MCF 10A (cell line): Measurements from ENCODE around the gene TOR3A. TPM values are rescaled to one million over a fixed set of nuclear protein-coding genes. Genes with fewer than 3 reads are reported as not detected.

Source experiments
- BruUV-seq: library from RNA; stranded (reverse); fragments of 400-500 nt; replicated peaks from 2 replicates; lab custom pipeline; 2021; lab: Mats Ljungman, UMichigan
- CTCF ChIA-PET: fragments of 300-600 bp; sonication (Branson Sonifier 250); formaldehyde crosslinking; extraction: SDS; loops from one replicate; lab custom pipeline; 2021; ENCODE audit warnings: antibody characterized with exemption, inconsistent platforms; lab: Yijun Ruan, JAX
- POLR2A ChIA-PET: fragments of 300-600, 350-650 bp; sonication (Branson Sonifier 250); formaldehyde crosslinking; extraction: SDS; loops from one replicate; lab custom pipeline; 2020; ENCODE audit warnings: antibody characterized with exemption, inconsistent platforms; lab: Yijun Ruan, JAX
- DNase-seq: peaks from one replicate; pipeline ENCODE4 v3.0.0-alpha.2; 2018; ENCODE audit not compliant: unreplicated experiment
- H3K27ac Mint-ChIP-seq: one replicate; pipeline ENCODE4 v1.8.0; 2022; ENCODE audit warnings: mild to moderate bottlenecking, low read depth, mixed read lengths; ENCODE audit not compliant: unreplicated experiment
- H3K27me3 Mint-ChIP-seq: one replicate; pipeline ENCODE4 v1.8.0; 2022; ENCODE audit warnings: mixed read lengths; ENCODE audit not compliant: insufficient read depth, unreplicated experiment
- H3K36me3 Mint-ChIP-seq: one replicate; pipeline ENCODE4 v1.8.0; 2022; ENCODE audit warnings: mild to moderate bottlenecking, moderate library complexity, mixed read lengths; ENCODE audit not compliant: insufficient read depth, unreplicated experiment
- H3K4me1 Mint-ChIP-seq: one replicate; pipeline ENCODE4 v1.8.0; 2022; ENCODE audit warnings: mixed read lengths; ENCODE audit not compliant: insufficient read depth, unreplicated experiment
- H3K4me3 Mint-ChIP-seq: one replicate; pipeline ENCODE4 v1.8.0; 2022; ENCODE audit warnings: mild to moderate bottlenecking, moderate library complexity, mixed read lengths; ENCODE audit not compliant: unreplicated experiment
- H3K9me3 Mint-ChIP-seq: one replicate; pipeline ENCODE4 v1.8.0; 2022; ENCODE audit warnings: mixed read lengths; ENCODE audit not compliant: unreplicated experiment
- CTCF ChIP-seq: fragments of 200-600 bp; IDR thresholded peaks from one replicate; pipeline ENCODE4 v1.8.0; 2022; ENCODE audit warnings: antibody characterized with exemption, mild to moderate bottlenecking; ENCODE audit not compliant: unreplicated experiment
- intact Hi-C: fragments of 100-400 bp; cut with micrococcal nuclease; formaldehyde crosslinking; loops from 2 replicates; pipeline ENCODE4 v1.14.1; 2022
- total RNA-seq: library from RNA; stranded (reverse); gene quantifications from 2 replicates; pipeline ENCODE4 v1.2.3, GENCODE V29; 2022

Gene TOR3A
- total RNA-seq, 1 experiment from 2014 or later = 31.3 TPM

DNA sequence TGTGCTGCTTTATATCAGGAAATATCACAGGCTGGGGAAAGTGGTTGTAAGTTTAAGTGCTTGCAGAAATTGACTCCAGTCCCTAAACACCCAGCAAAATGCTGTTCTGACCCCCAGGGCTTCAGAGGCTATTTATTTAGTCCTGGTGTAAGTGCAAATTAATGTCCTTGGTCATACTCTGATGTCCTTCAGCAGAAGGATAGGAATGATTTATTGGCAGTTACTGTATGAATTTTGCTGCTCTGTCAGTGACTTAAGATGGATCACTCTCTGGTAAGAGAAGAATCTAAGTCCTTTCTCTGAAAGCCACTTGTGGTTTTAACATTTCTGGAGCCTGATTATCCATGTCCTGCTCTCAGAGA is 34.3 kb upstream of the TOR3A start:
- no peaks in the 10 kb centered on the region for H3K27me3 Mint-ChIP-seq
- BruUV-seq = no TSS peak
- H3K4me1 Mint-ChIP-seq = peaks cover 12% of the 10 kb centered on the region
- CTCF ChIA-PET = interaction anchor here (0.6 to 1.3 kb wide), 2 partner anchors 31 to 167 kb away, joined by 3 to 4 read pairs; no protein-coding TSS in a partner anchor
- H3K36me3 Mint-ChIP-seq = peaks cover 4% of the 10 kb centered on the region
- TF ChIP-seq CTCF = no peak
- no peak overlapping the region for H3K27ac Mint-ChIP-seq
- DNase-seq = no peak
- no peaks in the 10 kb centered on the region for H3K9me3 Mint-ChIP-seq
- intact Hi-C loops = no loop called here
- H3K4me3 Mint-ChIP-seq = no peak overlapping the region
- POLR2A ChIA-PET = interaction anchor here (0.6 kb wide), 1 partner anchor 490 kb away, joined by 3 read pairs; no protein-coding TSS in a partner anchor

DNA sequence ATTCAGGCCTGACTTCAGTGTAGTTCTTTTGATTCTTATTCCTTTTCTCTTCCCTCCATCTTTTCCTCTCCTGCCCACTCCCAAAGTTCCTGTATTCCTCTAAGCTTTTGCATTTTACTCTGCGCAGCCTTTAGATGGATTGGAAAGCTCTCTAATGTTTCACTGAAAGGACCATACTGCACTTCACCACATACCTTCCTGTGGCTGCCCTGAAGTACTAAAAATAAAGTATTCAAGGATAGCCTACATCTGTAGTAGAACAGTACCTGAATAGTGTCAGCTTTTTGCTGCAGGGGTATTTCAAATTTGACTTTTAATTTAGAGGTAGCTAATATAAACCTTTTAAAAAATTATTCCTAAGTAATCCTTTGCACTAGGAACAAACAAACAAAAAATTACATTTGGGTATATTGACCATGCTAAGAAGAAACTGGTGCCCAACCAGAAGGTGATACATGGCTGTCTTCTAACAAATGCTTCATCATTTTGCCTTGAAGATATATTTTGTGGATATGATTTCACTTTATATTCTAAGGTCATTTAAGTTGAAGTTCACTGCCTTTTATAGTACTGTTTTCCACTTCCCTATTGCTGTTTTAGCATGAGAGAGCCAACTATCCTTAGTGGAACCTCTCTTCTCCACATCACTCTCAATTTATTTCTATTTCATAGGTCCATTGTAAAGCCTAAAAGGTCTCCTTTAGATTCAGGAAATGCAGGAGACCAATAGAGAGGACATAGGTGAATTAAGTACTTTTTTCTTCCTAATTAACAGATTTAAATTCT is 33.3 kb upstream of the TOR3A start:
- Mint-ChIP-seq H3K27ac (no peak overlapping the region), H3K4me1 (peaks cover 12% of the 10 kb centered on the region), H3K9me3 (no peaks in the 10 kb centered on the region), H3K36me3 (no peaks in the 10 kb centered on the region), H3K4me3 (no peak overlapping the region), H3K27me3 (no peaks in the 10 kb centered on the region)
- ChIA-PET POLR2A (no interaction called here), CTCF (interaction anchor here (0.6 to 1.3 kb wide), 3 partner anchors 21 to 166 kb away, joined by 3 to 4 read pairs (median 4); no protein-coding TSS in a partner anchor)
- no peak for DNase-seq
- intact Hi-C loops = no loop called here
- BruUV-seq = no TSS peak
- TF ChIP-seq CTCF = no peak

DNA sequence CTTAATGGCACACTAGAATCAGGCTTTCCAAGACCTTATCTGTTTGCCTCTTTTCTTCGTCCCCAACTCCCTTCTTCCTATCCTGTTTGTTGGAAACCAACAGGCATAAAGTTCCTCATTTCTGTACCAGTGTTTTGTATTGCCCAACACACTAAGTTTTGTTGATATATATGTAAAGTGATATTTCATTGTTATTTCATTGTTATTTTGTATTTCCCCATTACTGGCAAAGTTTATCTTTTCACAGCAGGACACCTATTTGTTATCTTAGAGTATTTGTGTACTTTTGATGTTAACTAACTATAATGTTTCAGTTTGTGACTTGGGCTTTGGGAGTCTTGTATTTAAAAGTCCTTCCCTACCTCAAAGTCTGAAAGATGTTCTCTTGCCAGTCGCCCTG is 29.1 kb upstream of the TOR3A start:
- no peaks in the 10 kb centered on the region for H3K27me3 Mint-ChIP-seq
- BruUV-seq = no TSS peak
- H3K4me1 Mint-ChIP-seq = no peaks in the 10 kb centered on the region
- DNase-seq = no peak
- POLR2A ChIA-PET = no interaction called here
- TF ChIP-seq CTCF = no peak
- H3K36me3 Mint-ChIP-seq = peaks cover 19% of the 10 kb centered on the region
- no peak overlapping the region for H3K4me3 Mint-ChIP-seq
- intact Hi-C loops = no loop called here
- CTCF ChIA-PET = interaction anchor here (0.6 to 0.9 kb wide), 3 partner anchors 23 to 199 kb away, joined by 3 to 4 read pairs (median 4); no protein-coding TSS in a partner anchor
- no peak overlapping the region for H3K27ac Mint-ChIP-seq
- no peaks in the 10 kb centered on the region for H3K9me3 Mint-ChIP-seq

DNA sequence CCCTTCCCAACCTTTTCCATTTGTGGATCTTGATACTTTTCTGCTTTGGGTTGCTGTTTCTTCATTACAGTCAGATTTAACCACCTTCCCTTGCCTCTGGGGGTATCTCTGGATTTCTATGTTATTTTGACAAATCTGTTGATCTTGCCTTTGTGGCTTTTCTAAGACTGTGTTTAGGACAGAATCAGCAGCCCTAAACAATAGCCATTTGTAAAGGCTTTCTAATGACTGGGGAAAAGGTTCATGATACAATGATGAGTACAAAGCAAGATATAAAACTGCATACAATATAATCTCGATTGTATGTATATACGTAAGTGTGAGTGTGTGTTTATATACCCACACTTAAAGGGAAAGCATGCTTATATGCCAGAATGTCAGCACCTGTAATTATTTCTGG is 28.4 kb upstream of the TOR3A start:
- no TSS peak for BruUV-seq
- peaks cover 19% of the 10 kb centered on the region for H3K36me3 Mint-ChIP-seq
- intact Hi-C loops = no loop called here
- H3K4me1 Mint-ChIP-seq = peaks cover 5% of the 10 kb centered on the region
- ChIA-PET CTCF (no interaction called here), POLR2A (no interaction called here)
- H3K27me3 Mint-ChIP-seq = no peaks in the 10 kb centered on the region
- H3K9me3 Mint-ChIP-seq = no peaks in the 10 kb centered on the region
- no peak overlapping the region for H3K27ac Mint-ChIP-seq
- H3K4me3 Mint-ChIP-seq = no peak overlapping the region
- no peak for DNase-seq
- TF ChIP-seq CTCF = no peak
